ENCODE measurements around the gene RAMP1.

The RAMP1 gene

GRCh38 chr2:237863689-237864443 lies 4.4 kb downstream of the RAMP1 start:
- no peak overlapping the region for H2AFZ ChIP-seq (ENCODE audit: low read depth, low read length, severe bottlenecking)
- H3F3A ChIP-seq (ENCODE audit: insufficient read depth) = no peaks in the 10 kb centered on the region
- no peak overlapping the region for H3K4me3 ChIP-seq (ENCODE audit: insufficient read depth, low read length, poor library complexity, severe bottlenecking)
- H4K20me1 ChIP-seq (ENCODE audit: low read depth, low read length) = no peaks in the 10 kb centered on the region
- no peaks in the 10 kb centered on the region for H3K9me3 ChIP-seq (ENCODE audit: insufficient read depth, low read length)
- no peak overlapping the region for H3K4me2 ChIP-seq (ENCODE audit: low read depth, low read length, poor library complexity, severe bottlenecking)
- no peaks in the 10 kb centered on the region for H3K9me2 ChIP-seq (replicated peaks; ENCODE audit: insufficient read depth, low read length)
- no peak overlapping the region for H3K9ac ChIP-seq (ENCODE audit: low read length)
- H3K27ac ChIP-seq (ENCODE audit: low read depth, low read length) = no peak overlapping the region
- no peaks in the 10 kb centered on the region for H3K36me3 ChIP-seq (ENCODE audit: low read length)
- TF ChIP-seq EZH2phosphoT487 (conservative IDR thresholded peaks at IDR 0.05; ENCODE audit: low read length) = no peak
- TF ChIP-seq, protein P1, sequence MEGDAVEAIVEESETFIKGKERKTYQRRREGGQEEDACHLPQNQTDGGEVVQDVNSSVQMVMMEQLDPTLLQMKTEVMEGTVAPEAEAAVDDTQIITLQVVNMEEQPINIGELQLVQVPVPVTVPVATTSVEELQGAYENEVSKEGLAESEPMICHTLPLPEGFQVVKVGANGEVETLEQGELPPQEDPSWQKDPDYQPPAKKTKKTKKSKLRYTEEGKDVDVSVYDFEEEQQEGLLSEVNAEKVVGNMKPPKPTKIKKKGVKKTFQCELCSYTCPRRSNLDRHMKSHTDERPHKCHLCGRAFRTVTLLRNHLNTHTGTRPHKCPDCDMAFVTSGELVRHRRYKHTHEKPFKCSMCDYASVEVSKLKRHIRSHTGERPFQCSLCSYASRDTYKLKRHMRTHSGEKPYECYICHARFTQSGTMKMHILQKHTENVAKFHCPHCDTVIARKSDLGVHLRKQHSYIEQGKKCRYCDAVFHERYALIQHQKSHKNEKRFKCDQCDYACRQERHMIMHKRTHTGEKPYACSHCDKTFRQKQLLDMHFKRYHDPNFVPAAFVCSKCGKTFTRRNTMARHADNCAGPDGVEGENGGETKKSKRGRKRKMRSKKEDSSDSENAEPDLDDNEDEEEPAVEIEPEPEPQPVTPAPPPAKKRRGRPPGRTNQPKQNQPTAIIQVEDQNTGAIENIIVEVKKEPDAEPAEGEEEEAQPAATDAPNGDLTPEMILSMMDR (IDR thresholded peaks at IDR 0.05; ENCODE audit: insufficient read depth, low read length, poor library complexity, severe bottlenecking) = no peak
- no peaks in the 10 kb centered on the region for H3K79me2 ChIP-seq (ENCODE audit: insufficient read depth, low read length)
- H3K27me3 ChIP-seq (ENCODE audit: low read length) = no peaks in the 10 kb centered on the region

DNA sequence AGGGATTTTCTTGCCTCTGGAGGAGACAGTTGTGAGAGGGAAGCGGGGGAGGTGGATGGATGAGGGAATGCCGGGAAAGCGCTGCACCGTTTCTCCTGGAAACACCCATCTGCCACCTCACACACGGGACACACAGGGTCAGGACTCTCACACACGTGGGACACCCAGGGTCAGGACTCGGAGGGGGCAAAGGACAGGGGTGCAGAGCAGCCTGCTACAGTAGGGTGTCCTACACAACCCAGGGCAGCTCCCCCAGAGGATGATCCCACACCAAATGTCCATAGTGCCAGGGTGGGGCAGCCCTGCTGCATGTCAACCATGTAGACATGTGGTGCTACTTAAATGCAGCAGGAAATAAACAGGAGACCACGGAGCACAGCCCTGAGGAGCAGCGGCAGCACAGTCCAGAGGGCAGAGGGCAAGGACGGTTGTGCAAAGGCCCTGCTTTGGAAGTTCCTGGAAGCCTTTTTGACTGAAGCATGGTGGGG lies 5.1 kb downstream of the RAMP1 start:
- Histone ChIP-seq H3K4me3 (ENCODE audit: insufficient read depth, low read length, poor library complexity, severe bottlenecking) (no peak overlapping the region), H3K9me2 (replicated peaks; ENCODE audit: insufficient read depth, low read length) (no peaks in the 10 kb centered on the region), H3K4me2 (ENCODE audit: low read depth, low read length, poor library complexity, severe bottlenecking) (no peak overlapping the region), H3K36me3 (ENCODE audit: low read length) (no peaks in the 10 kb centered on the region), H3K79me2 (ENCODE audit: insufficient read depth, low read length) (no peaks in the 10 kb centered on the region), H2AFZ (ENCODE audit: low read depth, low read length, severe bottlenecking) (no peak overlapping the region), H3K9ac (ENCODE audit: low read length) (no peak overlapping the region), H3K27me3 (ENCODE audit: low read length) (no peaks in the 10 kb centered on the region), H3K9me3 (ENCODE audit: insufficient read depth, low read length) (no peaks in the 10 kb centered on the region), H3K27ac (ENCODE audit: low read depth, low read length) (no peak overlapping the region), H3F3A (ENCODE audit: insufficient read depth) (no peaks in the 10 kb centered on the region), H4K20me1 (ENCODE audit: low read depth, low read length) (no peaks in the 10 kb centered on the region)
- no peak for TF ChIP-seq EZH2phosphoT487 (conservative IDR thresholded peaks at IDR 0.05; ENCODE audit: low read length)
- TF ChIP-seq, protein P1 (IDR thresholded peaks at IDR 0.05; ENCODE audit: insufficient read depth, low read length, poor library complexity, severe bottlenecking) = no peak

- no peak overlapping the region for H3K4me2 ChIP-seq (ENCODE audit: low read depth, low read length, poor library complexity, severe bottlenecking)
- H3K27ac ChIP-seq (ENCODE audit: low read depth, low read length) = no peak overlapping the region
These were observed 5.7 kb downstream of the RAMP1 start for GRCh38 chr2:237864940-237865622.

More at GRCh38 chr2:237864940-237865622, 5.7 kb downstream of the RAMP1 start:
- no peak overlapping the region for H3K4me3 ChIP-seq (ENCODE audit: insufficient read depth, low read length, poor library complexity, severe bottlenecking)
- TF ChIP-seq EZH2phosphoT487 (conservative IDR thresholded peaks at IDR 0.05; ENCODE audit: low read length) = no peak
- TF ChIP-seq, protein P1 (IDR thresholded peaks at IDR 0.05; ENCODE audit: insufficient read depth, low read length, poor library complexity, severe bottlenecking) = no peak
- H3K9me2 ChIP-seq (replicated peaks; ENCODE audit: insufficient read depth, low read length) = no peaks in the 10 kb centered on the region
- H4K20me1 ChIP-seq (ENCODE audit: low read depth, low read length) = no peaks in the 10 kb centered on the region
- H3K36me3 ChIP-seq (ENCODE audit: low read length) = no peaks in the 10 kb centered on the region
- H3K27me3 ChIP-seq (ENCODE audit: low read length) = no peaks in the 10 kb centered on the region
- H3K9me3 ChIP-seq (ENCODE audit: insufficient read depth, low read length) = no peaks in the 10 kb centered on the region
- H2AFZ ChIP-seq (ENCODE audit: low read depth, low read length, severe bottlenecking) = no peak overlapping the region
- H3K9ac ChIP-seq (ENCODE audit: low read length) = no peak overlapping the region
- no peaks in the 10 kb centered on the region for H3K79me2 ChIP-seq (ENCODE audit: insufficient read depth, low read length)
- H3F3A ChIP-seq (ENCODE audit: insufficient read depth) = no peaks in the 10 kb centered on the region

Measured in SU-DHL-6 (cell line).